Ramos (cell line): ENCODE data around the gene TUBA8.
"Not testable (repeated sequence)": the region's sequence is repeated elsewhere in the genome, so short reads cannot be mapped to it uniquely, and the experiment has no call there.

Source experiments
- in situ Hi-C: fragments of 300-500 bp; cut with MboI; formaldehyde crosslinking; loops from one replicate; pipeline ENCODE4 v1.14.3; 2022; ENCODE audit warnings: low sequenced_read_pairs; ENCODE audit not compliant: unreplicated experiment

The TUBA8 gene

DNA sequence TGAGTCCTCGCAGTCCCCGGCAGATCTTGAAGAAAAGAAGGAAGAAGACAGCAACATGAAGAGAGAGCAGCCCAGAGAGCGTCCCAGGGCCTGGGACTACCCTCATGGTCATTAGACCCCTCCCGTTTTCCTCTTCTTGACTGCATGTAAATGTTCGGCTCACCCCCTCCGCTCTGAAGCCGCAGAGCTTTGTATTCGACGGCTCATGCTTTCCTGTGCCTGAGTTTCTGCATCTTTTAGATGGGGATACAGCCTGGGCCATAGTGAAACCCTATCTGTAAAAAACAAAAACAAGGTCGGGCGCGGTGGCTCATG is 47.1 kb downstream of the TUBA8 start:
- in situ Hi-C loops = no loop called here

DNA sequence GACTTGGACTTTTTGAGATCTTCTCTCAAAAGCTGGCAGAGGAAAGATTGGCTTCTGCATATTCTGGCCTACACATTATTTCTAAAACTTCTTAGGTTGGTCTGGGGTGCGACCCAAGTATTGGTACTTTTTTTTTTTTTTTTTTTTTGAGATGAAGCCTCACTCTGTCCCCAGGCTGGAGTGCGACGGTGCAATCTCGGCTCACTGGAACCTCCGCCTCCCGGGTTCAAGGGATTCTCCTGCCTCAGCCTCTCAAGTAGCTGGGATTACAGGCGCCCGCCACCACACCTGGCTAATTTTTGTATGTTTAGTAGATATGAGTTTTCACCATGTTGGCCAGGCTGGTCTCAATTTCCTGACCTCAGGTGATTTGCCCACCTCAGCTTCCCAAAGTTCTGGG is 50.0 kb downstream of the TUBA8 start:
- in situ Hi-C loops = not testable (repeated sequence)

DNA sequence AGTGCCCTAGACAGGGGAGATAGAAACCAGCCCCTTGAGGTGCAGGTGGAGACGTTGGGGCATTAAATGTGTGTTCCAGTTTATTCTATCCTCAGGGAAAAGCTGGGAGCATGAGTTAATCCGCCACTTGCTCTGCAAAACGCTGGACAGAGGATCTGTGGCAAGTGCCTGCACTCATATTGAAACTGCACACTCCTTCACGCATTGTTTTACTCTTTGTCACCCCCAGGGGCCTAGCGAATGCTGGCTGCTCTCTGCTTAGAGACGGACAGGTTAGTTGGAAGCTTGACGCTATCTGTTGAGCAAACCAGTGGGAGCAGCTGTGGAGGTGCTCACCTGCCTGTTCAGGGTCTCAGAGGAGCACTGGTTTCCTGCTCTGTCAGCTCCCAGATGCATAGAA is 53.2 kb downstream of the TUBA8 start:
- in situ Hi-C loops = not testable (repeated sequence)

DNA sequence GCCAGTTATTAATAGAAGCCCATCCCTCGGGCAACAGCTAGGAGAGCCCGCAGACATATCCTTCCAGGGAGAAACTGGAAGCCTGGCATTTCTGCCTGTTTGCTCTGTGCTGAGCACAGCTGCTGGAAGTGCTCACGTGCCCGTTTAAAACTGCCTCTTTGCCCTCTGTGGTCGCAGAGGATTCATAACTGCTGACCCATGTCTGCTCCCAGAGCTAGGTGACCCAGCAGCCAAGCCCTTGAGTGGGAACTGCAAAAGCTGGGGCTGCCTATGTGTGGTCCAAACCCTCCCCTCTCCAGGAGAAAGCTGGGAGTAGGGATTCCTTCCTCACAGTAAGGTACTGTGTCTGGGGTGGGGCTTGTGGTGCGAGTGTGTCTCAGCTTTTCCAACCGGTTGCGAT is 54.0 kb downstream of the TUBA8 start:
- in situ Hi-C loops = not testable (repeated sequence)

DNA sequence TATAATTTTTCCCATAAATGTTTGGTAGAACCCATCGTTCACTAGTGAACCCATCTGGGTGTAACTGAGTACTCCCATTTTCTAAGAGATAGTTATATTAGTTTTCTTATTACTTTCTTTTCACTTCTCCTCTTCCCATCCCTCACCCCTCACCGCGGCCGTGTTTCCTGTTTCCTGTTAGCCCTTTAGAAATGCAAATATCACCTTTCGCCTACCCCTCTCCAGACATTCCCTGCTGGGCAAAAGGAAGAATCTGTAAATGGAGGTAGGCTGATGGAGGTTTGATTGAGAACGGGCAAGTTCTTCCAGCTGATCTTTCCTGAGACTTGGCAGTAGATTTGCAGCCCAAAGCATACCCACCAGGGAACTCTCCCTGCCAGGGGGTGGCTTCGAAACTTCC is 54.7 kb downstream of the TUBA8 start:
- in situ Hi-C loops = not testable (repeated sequence)

DNA sequence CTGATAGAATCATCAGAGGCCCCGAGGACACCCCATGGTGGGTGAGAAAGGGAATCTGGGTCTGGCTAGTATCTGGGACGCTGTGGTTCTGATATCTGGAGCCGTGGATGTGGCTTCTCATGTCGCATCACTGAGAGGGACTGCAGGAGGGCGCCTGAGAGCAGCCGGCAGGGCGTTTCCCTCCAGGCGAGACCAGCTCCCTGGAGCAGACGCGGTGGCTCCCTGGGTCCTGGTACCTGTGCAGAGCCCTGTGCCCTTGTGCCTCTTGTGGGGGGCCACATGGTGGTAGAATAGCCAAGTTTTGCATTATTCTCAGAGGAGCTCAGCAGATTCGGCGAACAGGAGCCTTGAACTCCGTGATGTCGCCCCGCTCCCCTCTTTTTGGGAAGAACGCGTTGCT is 59.7 kb downstream of the TUBA8 start:
- in situ Hi-C loops = not testable (repeated sequence)

DNA sequence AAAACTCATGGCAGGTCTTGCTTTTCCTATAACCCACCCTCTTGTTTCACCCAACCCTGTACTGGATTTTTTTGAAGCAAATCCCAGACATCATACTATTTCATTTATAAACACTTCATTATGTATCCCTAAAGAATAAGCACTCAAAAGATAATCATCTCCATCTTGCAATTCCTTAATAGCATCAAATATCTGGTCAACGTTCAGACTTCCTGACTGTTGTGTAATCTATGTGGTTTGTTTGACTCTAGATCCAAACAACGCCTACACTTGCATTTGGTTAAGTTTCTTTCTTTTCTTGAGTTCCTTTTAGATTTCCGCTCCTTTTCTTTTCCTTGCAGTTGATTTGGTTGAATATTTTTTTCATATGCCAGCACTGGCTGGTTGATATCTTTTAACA is 61.6 kb downstream of the TUBA8 start:
- in situ Hi-C loops = not testable (repeated sequence)

DNA sequence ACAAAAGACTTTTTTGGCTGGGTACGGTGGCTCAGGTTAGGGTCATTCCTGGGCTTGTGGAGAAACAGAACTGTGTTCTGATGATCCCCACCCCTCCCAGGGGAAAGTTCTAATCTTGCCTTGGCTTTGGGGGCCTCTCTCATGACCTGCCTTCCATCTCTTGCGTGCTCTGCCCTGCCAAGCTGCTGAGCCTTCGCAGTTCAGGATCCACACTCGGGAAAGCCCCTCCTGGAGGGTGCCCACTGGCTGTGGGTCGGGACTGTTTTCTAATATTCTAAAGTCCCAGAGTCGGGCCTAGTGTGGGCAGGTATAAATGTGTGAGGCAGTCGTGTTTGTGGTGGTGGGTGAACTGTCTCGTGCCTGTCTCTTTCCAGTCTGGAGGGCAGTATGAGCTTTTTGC is 62.2 kb downstream of the TUBA8 start:
- in situ Hi-C loops = not testable (repeated sequence)

DNA sequence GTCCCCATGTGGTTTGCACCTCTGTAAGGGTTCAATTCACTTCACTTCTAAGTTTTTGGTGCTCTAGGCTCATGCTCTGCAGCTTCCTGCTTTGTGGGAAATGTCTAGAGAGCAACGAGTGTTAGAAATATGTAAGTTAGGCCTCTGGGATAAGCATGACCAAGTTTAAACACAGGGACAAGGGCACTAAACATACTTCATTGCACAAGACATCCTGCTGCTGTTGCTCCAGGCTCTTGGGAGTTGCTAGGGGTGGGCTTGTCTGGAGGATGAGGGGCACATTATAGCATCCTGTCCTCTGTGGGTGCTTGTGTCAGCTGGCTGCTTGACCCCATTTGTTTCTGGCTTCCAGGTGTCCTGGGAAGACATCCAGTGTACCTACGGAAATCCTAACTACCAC is 62.8 kb downstream of the TUBA8 start:
- in situ Hi-C loops = not testable (repeated sequence)
